HG03520 (cell line): Measurements from ENCODE around the gene RABEPK.
"Not testable (repeated sequence)": the region's sequence is repeated elsewhere in the genome, so short reads cannot be mapped to it uniquely, and the experiment has no call there.

Experiments used
- ATAC-seq: cut with Tn5 transposase; IDR thresholded peaks from one replicate; pipeline ENCODE4 v1.9.1; 2021; ENCODE audit warnings: mild to moderate bottlenecking, moderate library complexity; ENCODE audit not compliant: unreplicated experiment

Gene RABEPK

DNA sequence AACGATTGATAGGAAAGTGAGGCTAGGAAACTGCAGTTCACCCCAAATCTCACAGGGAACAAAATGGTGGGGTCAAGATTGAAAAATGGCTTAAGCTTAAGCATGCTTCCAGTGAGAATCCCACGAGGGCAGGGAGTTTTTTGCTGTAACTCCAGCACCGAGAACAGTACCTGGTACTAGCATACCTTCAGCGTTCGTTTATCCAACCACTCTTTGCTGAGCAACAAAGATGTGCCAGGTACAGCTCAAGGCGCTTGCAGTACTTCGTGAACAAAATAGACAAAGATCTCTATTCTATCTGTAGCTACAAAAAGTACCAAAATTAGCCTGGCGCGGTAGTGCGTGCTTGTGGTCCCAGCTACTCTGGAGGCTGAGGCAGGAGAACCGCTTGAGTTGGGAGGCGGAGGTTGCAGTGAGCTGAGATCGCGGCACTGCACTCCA, 10.0 kb upstream of the RABEPK start:
- ATAC-seq, result no peak

DNA sequence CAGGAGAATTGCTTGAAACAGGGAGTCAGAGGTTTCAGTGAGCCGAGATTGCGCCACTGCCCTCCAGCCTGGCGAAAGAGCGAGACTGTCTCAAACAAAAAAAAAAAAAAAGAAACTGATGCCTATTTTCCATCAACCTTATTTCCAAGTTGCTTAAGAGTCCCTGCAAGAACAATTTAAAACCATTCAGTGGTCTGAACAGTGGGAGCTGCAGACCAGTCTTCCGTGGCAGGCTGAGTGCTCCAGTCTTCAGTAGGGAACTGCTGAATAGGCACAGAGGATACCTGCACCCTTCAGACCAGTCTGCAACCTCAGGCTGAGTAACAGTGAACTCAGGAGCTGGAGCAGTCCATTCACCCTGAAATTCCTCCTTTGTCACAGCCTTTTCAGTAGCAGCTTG, 5.9 kb upstream of the RABEPK start:
- ATAC-seq, result not testable (repeated sequence)

DNA sequence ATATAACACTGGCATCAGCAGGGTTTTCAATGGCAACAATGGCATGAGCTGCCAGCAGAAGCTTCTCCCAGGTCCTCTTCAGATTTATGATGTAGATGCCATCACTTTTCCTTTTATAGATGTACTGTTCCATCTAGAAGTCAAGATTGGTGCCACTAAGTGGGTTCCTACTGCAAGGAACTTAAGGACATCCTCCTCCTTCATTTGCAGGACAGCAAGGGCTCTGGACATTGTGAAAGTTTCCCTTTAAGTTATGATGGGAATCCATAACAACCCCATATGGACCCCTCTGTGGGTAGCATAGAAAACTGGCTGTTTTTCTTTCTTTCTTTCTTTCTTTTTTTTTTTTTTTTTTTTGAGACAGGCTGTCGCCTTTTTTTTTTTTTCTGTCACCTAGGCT, 4.8 kb upstream of the RABEPK start:
- ATAC-seq, result not testable (repeated sequence)

DNA sequence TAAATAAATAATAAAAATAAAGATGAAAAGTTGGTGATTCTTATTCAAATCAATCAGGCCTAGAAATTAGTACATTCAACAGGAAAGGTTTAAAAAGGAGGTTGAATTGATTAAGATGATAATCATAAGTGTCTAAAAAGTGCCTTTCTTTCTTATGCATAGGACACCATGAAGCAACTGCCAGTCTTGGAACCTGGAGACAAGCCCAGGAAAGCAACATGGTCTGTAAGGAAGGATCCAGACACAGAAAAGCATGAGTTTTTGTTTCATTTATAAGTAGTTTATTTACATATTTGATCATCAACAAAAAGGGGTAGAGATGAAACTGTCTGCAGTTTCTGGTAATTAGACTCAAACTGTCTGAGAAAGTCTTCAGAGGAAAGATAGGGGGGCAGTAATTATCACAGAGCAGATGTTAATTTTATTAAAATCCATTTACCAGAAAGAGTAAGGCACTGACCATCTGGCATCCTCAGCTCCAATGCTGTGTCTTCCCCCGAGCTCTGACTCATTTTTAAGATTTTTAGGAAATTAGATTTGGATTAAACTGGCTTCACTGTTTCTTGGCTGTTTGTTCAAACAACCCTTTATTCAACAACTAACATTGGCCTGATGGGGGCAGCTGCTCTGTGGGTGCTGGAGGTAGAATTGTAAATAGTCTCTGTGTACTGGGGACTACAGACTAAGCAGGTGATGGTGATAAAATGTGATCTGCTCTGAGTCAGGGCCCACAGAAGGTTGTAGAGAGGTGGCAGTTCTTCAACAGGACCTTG, 2.7 kb downstream of the RABEPK start:
- no peak for ATAC-seq

DNA sequence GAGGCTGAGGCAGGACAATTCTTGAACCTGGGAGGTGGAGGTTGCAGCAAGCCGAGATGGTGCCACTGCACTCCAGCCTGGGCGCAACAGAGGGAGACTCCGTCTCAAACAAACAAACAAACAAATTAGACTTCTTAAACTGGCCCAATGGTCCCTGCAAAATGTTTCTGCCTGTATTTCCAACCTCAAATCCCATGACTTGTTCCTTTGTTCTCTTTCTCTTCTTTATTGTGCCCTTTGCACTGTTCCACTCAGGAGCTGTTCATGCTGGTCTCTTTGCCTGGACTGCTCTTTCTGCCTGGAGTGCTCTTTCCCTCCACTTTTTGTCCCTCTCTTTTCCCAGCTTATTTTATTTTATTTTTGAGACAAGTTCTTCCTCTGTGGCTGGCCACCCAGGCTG, 4.1 kb downstream of the RABEPK start:
- ATAC-seq, result no peak

DNA sequence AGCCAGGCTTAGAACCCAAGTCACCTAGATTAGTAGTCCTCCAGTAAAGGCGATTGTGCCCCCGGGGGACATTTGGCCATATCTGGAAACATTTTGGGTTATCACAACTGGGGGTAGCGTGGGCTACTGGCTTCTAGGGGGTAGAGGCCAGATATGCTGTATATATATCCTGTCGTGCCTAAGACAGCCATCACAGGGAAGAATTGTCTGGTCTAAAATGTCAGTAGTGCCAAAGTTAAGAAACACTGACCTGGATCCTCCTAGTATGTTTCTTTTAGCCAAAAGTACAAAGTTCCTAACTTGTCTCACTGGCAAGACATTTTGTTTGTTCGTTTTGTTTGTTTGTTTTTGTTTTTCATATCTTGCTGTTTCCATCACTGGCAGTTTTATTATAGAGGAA, 13.8 kb downstream of the RABEPK start:
- ATAC-seq, result no peak

DNA sequence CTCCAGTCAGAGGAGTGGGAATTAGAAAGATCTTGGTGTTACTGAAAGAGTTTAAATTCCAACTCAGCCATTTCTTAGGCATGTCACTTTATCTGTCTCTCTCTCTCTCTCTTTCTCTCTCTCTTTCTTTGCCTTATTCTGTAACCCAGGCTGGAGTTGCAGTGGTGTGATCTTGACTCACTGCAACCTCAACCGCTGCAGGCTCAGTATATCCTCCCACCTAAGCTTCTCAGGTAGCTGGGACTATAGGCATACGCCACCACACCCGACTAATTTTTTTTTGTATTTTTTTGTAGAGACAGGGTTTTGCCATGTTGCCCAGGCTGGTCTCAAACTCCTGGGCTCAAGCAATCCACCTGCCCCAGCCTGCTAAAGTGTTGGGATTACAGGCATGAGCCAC, 18.3 kb downstream of the RABEPK start:
- no peak for ATAC-seq

DNA sequence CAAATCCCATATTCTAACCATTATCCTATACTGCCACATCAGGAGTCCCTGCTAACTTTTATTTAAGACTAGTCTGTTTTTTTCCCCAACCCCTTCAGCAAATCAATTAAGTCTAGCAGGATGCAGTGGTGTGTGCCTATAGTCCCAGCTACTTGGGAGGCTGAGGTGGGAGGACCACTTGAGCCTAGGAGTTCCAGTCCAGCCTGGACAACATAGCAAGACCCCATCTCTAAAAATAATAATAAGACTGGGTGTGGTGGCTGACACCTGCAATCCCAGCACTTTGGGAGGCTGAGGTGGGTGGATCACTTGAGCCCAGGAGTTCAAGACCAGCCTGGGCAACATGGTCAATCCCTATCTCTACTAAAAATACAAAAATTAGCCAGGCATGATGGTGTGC, 24.5 kb downstream of the RABEPK start:
- not testable (repeated sequence) for ATAC-seq

DNA sequence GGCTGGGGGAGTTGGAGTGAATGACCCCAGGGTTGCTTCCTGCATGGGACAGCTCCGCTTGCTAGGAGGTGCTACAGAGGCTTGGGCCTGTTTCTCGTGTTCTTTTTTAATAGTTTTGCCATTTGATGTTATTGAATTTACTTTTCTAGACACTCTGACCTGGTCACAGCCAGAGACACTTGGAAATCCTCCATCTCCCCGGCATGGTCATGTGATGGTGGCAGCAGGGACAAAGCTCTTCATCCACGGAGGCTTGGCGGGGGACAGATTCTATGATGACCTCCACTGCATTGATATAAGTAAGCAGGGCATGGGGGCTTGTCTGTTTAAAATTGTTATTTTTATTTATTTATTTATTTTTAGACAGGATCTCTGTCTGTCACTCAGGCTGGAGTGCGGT, 27.4 kb downstream of the RABEPK start:
- no peak for ATAC-seq

DNA sequence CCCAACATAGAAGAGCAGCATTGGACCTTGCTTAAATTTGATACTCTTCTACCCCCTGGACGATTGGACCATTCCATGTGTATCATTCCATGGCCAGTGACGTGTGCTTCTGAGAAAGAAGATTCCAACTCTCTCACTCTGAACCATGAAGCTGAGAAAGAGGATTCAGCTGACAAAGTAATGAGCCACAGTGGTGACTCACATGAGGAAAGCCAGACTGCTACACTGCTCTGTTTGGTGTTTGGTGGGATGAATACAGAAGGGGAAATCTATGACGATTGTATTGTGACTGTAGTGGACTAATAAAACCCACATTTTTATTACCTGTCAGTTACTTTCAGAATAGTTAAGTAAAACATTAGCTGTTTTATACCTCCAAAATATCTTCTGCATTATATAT, 33.3 kb downstream of the RABEPK start:
- ATAC-seq, result no peak

DNA sequence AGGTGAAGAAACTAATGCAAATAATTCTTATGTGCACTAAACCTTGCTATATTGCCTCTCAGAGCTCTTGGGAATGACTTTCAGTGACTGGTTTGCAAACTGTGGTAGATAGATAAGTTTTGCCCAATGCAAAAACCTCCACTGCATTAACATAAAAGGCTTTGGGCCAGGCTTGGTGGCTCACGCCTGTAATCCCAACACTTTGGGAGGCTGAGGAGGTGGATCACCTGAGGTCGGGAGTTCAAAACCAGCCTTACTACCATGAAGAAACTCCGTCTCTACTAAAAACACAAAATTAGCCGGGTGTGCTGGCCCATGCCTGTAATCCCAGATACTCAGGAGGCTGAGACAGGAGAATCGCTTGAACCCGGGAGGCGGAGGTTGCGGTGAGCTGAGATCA, 33.8 kb downstream of the RABEPK start:
- not testable (repeated sequence) for ATAC-seq

DNA sequence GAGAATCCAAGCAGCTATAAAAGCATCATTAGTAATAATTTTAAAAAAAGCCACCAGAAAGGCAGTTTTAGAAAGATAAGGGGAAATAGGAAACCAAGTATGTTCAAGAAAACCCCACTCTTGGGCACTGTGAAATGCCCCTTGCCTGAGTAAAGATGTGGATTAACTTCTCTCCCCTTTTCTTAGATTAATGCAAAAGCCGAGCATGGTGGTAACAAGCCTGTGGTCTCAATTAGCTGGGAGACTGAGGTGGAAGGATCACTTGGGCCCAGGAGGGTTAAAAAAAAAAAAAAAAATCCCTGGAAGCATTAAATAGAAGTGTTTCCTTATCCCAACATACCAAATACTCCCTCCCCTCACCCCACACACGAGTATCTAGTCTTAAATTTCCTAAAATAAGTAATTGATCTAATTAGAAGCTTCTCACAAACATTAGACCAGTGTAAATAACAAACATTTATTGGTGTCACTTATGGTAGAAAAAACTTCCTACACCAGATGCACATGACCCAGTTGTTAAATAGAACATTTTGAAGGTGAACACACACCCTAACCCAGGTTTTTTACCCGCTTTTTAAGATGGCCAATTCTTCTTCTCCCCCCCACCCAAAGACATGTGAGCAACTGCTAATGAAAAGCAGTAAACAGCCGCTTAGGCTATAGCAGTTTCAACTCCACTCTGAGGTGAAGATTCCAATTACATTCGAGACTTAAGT, 35.6 kb downstream of the RABEPK start:
- no peak for ATAC-seq

DNA sequence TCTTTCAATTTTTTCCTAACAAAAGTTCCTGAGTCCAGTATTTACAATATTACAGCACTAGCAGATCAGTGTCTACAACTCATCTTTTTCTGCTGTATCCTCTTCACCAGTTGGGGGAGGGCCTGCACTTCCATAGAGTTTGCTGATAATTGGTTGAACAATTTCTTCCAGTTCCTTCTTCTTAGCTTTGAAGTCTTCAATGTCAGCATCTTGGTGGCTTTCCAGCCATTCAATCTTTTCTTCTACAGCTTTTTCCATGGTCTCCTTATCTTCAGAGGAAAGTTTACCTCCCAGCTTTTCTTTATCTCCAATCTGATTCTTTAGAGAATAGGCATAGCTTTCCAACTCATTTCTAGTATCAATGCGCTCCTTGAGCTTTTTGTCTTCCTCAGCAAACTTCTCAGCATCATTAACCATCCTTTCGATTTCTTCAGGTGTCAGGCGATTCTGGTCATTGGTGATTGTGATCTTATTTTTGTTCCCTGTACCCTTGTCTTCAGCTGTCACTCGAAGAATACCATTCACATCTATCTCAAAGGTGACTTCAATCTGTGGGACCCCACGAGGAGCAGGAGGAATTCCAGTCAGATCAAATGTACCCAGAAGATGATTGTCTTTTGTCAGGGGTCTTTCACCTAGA, 36.3 kb downstream of the RABEPK start:
- not testable (repeated sequence) for ATAC-seq

DNA sequence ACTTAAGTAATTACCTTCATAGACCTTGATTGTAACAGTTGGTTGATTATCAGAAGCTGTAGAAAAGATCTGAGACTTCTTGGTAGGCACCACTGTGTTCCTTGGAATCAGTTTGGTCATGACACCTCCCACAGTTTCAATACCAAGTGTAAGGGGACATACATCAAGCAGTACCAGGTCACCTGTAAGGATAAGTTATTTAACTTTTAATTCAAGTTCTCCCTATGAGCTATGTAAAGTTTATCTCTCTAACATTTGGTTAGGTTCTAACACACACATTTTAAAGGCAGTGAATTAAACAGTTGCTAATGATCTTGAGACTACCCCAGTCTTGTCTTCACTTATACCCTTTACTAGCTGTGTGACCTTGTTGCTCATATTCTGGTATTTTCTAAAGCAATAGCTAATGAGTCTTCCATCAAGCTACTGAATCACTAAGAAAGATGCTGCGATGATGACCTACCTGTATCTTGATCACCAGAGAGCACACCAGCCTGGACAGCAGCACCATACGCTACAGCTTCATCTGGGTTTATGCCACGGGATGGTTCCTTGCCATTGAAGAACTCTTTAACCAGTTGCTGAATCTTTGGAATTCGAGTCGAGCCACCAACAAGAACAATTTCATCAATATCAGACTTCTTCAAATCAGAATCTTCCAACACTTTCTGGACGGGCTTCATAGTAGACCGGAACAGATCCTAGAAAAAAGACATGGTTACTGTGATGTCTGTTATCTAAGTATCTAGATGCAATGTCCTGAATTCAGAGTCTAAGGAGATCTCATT, 38.0 kb downstream of the RABEPK start:
- no peak for ATAC-seq

DNA sequence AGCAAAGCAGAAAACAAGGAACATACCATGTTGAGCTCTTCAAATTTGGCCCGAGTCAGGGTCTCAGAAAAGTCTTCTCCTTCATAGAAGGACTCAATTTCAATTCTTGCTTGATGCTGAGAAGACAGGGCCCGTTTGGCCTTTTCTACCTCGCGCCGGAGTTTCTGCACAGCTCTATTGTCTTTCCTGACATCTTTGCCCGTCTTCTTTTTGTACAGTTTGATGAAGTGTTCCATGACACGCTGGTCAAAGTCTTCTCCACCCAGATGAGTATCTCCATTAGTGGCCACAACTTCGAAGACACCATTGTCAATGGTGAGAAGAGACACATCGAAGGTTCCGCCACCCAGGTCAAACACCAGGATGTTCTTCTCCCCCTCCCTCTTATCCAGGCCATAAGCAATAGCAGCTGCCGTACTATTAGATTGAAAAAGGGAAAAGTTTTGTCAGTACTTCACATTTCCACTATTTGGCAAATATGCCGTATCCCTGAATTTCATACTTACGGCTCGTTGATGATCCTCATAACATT, 38.6 kb downstream of the RABEPK start:
- ATAC-seq, result no peak

DNA sequence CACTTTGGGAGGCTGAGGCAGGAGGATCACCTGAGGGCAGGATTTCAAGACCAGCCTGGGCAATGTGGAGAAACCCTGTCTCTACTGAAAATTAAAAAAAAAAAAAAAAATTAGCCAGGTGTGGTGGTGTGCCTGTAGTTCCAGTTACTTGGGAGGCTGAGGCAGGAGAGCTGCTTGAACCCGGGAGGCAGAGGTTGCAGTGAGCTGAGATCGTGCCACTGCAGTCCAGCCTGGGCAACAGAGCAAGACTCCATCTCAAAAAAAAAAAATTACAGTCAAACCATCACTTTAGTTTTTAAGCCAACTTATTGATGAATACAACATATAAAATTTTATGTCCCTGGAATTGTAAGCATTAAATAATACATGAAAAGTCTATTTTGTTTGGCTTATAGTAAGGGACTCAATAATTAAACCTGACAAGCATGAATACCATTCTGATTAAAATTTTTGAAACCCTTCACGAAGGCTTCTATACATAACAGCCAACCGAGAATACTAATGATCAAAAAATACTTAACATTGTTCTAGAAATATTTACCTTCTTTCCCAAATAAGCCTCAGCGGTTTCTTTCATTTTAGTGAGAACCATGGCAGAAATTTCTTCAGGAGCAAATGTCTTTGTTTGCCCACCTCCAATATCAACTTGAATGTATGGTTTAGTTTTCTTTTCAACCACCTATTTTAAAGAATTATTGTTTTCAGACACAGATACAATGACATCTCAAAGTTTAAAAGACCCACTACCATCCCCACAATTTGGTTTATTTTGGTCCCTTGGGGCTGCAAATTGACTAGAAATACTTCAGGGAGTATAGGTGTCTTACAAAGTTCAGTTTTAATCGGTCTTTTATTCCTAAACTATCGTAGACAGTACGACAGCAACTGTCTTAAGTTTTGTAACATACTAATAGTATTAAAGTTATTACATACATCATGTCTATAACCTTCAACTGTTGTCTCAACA, 39.6 kb downstream of the RABEPK start:
- ATAC-seq, result no peak

DNA sequence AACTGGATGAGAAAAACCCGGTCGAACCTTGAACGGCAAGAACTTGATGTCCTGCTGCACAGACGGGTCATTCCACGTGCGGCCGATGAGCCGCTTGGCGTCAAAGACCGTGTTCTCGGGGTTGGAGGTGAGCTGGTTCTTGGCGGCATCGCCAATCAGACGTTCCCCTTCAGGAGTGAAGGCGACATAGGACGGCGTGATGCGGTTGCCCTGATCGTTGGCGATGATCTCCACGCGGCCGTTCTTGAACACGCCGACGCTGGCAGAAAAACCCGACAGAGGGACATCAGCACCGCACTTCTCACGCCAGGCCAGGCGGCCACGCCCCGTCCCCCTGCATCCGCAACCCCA, 40.3 kb downstream of the RABEPK start:
- ATAC-seq, result peak; percentile 2

DNA sequence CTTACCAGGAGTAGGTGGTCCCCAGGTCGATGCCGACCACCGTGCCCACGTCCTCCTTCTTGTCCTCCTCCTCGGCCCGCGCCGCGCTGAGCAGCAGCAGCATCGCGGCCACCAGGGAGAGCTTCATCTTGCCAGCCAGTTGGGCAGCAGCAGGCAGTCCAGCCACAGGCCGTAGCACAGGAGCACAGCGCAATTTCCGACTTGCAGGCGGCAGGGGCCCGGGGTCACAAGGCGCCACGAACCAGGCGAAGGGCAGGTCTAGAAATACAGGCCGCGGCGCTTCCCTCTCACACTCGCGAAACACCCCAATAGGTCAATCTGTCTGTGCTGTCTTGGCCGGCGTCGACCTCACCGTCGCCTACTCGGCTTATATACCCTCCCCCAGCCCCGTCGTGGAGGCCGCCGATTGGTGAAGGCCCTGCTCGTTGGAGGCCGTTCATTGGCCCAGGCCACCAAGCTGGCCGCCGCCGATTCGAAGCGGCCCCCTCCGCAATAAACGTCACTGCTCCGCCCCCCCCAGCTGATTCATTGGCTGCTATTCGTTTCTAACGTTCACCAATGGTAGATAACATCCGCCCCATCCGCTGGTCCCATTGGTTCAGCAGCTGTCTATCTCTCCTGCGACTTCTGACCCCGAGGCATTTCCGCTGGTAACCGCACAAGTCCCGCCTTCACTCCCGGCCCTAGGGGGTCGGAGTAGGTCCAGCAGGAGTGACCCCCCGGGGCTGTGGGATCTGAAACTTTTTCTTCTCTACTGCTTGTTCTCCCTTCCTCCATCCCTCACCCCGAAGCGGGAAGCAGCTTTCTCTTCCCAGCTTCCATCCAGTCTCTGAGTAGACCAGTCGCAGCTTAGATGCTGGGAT, 40.9 kb downstream of the RABEPK start, which contains the start of gene HSPA5:
Gene HSPA5 (minus strand): TSS at position 344 of the 863 bp plus-strand sequence. CDS start 217 bp downstream, at position 127.
- peak; percentile 85 for ATAC-seq
